Measurements from ENCODE around the gene LMTK2.

GRCh38 chr7:98232799-98233198 lies 126.1 kb downstream of the LMTK2 start:
- TF ChIP-seq EZH2 (IDR thresholded peaks at IDR 0.05; ENCODE audit: insufficient read depth, poor library complexity, severe bottlenecking) (no peak), EZH2phosphoT487 (IDR thresholded peaks at IDR 0.05; ENCODE audit: insufficient read depth, low read depth) (no peak)
